UCSD-AML1 (cell line): Measurements from ENCODE around the gene ARHGAP26.

Source experiments
- DNase-seq: peaks from one replicate; lab custom pipeline; 2025; ENCODE audit not compliant: unreplicated experiment; lab: John Stamatoyannopoulos, UW

ARHGAP26 gene

DNA sequence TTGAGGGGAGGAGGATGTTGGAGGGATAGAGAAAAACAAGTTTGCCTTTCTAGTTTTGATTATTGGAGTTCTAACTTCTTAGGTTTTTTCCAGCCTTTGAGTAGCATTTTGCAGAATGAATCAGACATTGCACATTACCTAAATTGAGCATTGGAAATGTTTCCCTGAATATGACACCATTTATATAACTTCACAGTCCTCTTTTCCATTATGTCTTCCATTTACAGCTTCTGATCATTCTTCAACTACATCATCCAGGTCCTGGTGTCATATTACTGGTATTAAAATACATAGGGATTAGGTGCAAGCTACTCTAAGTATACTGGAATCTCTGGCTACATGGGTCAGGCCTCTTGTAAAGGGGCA, 286.1 kb downstream of the ARHGAP26 start:
- DNase-seq = no peak

DNA sequence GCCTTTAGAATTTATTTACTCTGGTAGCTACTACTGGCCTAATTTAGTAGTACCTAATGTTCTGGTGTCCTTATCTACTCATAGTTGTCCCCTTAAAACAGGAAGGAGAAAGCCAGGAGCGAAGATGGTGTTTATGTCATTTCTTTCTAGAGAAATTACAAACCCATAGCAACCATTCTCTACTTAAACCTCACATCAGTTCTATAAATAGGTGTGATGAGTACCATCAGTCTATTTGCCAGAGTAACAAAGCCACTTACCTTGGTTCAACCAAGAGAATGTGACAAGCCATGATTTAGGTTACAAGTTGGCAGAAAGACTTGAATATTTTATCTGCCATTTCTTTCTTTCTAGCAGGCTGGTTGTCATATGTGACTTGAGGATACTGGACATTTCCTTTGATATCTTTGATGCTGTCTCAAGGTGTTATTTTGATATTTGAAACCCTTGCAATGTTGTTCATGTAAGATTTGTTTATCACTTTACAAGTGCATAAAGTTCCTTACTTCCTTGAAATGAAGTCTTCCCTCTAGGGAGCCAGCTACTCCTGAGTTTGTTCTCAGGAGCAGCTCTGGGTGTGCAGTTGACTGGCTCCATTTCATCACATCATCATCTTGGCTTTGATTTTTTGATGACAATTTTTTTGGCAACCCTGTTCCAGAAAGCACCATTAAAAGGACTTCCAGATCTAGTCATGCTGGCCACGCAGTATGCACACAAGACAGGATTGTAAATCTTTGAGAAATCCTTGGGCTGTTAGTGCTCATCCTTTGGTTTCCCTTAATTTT, 286.8 kb downstream of the ARHGAP26 start:
- DNase-seq = no peak

DNA sequence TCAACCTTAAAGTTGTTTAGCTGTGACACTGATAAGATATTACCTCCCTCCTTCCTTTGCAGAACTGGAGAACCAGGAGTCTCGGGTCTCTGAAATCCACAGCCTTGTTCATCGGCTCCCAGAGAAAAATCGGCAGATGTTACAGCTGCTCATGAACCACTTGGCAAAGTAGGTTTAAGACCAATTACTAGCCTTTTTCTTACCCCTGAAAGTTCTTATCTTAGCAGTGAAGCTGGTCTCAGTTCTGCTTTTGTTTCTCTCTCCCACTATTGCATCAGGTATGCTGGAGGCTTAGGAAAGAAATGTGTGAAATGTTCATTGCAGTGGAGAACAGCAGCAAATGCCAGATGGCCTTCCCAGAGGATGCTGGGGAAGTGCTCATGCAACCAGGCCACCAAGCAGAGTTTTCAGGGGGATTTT, 287.4 kb downstream of the ARHGAP26 start:
- DNase-seq = no peak

DNA sequence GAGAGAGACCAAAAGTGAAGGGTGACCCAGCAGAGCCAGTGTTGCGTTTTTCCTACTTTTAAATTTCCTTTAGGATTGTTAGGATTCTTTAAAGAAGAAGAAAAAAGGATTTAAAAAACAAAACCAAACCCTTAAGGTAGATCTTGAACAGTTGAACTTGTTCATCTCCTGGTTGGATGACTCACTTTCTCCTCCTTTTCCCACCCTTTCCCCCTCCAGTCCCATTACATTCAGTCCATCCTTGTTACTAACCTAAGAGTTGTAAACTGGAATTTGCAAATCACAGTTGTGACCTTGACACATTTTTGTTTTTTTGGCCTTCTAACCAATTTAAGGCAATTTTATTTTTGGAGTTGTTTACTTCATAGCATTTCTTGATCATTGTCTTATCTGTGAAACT, 289.2 kb downstream of the ARHGAP26 start:
- DNase-seq = no peak

DNA sequence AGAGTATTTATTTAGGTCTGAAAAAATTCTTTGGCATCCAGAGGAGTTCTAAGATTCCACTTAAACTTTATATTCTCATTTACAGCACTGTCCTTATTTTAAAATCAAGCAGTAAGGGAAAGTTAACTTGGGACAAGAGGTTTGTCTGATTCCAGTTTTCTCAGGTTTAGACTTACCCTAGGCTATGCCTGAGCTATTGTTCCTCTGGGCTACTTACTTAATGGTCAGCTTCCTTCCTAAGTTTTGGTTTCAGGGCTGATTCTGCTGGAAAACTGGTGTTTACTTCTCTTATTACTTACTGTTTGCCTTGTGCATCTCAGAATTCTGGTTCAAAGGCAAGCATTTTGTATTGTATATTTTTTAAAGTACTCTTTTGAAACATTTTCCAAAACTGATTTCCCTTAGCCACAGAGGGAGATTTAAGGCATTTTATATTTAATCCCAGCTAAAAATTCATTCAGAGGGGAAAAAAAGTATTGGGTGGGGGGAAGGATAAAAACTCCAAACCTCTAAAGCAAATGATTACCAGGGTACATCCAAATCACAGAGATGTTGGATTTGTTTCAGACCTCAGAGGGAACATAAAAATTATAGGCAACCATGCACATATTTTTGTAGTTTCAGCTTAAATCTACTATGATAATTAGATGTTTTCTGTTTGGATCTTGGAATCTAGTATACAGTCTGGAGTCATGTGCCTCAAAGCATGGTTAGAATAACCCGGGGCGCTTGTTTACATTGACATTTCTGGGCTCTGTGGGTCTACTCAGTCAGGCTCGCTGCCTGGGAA, 290.0 kb downstream of the ARHGAP26 start:
- no peak for DNase-seq

DNA sequence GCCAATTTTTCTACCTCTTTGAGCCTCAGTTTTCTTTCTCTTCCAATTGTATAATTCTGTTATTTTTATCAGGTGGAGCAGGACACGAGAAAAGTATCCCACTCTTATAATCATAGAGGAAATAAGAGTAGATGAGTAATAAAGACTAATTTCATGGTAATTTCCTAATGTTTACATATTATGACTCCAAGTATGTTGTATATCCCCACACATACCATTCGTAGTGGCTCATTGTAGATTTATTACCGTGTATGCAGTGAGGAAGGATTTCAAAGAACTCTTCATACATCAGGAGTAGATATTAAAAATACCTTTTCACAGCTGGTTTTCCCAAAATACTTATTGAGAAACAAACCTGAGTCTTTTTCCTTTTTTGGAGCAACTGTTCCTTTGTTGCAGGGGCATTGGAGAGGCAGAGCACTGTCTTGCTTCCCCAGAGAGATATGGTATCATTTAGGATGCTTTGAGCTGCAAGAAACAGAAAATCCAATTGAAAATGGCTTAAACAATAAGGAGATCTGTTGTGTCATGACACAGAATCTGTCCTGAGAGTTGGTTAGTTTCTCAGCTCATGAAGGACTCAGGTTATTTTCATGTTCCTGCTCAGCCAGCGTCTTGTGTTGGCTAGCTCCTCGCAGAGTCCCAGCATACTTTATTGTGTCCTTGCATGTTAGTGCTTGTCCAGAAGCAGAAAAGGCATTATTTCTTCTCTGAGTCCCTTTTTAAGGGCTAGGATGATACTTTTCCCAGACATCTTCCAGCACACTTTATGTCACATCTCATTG, 291.2 kb downstream of the ARHGAP26 start:
- DNase-seq = no peak

DNA sequence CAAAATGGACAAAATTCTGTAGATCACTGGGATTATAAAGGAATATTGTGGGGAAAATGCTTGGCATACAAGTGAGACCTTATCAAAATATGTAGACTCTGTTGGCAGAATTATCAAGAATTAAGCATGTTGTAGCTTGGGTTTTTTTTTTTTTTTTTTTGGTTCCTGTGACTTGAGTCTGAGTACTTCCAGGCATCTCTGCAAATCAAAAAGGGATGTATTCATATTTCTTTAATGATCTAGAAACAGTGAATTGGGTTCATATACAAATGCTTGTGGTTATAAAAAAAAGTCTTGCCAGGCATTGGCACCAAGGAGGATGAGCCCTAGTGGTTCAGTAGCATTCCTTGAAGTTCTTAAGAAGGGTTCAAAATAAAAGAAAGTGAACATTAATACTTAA, 292.2 kb downstream of the ARHGAP26 start:
- no peak for DNase-seq

DNA sequence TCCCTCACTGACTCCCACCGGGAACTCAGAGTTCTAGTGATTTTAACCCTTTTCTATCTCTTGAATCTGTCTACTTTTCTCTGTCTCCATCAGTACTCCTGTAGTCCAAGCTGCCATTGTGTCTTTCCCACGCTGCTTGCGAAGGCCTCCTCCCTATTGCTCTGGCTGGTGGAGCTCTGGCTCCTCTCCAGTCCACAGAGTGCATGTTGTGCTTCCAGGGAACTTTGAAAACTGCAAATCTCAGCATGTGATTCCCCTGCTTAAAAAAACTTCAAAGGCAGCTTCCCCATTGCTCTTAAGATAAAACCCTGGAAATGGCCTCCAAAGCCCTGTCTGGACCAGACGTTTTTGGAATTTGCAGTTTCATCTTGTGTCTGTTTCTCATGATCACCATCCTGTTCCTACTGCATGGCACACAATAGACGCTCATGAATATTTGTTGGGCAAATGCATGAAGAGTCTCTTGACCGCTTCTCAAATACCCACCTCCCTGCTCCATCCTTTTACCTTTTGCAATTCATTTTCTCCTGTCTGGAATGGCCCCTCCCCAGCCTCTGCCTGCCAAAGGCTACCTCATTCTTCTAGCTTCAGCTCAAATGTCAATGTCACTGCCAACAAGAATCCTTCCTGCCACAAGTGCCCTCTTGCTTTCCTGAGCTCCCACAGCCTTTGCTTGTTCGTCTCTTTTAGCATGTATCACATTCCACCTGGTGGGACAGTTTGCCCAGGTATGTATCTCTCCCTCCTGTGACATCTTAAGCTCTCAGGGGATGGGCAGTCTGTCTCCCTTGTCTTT, 293.2 kb downstream of the ARHGAP26 start:
- no peak for DNase-seq

DNA sequence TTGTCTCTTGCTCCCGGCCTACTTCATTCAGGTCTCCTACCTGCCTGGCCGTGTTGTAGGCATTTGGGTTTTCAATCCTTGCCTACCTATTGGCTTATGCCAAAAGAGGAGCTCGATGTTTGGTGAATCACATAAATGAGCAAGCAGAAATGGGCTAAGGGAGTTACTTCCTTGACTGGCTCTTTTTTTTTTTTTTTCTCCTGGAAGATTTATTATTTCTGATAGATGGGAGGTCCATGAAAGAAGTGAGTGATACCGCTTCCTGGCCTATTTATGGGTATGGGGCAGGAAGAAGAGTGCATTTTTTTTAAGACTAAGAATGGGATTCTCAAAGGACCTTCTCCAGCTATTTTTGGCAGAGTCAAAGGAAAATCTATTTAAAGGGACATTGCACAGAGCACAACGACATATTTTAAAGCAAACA, 294.1 kb downstream of the ARHGAP26 start:
- no peak for DNase-seq

DNA sequence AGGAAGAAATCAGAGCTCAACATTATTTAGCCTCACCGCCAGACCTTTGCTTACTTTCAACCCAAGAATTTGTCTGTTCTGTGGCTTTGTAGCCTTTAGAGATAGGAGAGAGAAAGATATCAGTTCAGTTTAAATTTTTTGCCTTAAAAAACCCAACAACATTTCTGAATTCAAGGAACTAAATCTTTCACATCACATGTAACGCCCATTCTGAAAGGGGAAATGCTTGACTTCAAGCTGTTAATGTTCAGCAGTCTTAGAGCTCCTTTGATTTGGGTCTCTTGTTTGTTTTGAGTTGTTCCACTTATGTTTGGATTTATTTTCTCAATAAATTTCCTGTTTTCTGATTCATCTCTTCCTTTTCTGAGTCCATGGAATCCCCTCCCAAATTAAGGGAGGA, 294.5 kb downstream of the ARHGAP26 start:
- no peak for DNase-seq

DNA sequence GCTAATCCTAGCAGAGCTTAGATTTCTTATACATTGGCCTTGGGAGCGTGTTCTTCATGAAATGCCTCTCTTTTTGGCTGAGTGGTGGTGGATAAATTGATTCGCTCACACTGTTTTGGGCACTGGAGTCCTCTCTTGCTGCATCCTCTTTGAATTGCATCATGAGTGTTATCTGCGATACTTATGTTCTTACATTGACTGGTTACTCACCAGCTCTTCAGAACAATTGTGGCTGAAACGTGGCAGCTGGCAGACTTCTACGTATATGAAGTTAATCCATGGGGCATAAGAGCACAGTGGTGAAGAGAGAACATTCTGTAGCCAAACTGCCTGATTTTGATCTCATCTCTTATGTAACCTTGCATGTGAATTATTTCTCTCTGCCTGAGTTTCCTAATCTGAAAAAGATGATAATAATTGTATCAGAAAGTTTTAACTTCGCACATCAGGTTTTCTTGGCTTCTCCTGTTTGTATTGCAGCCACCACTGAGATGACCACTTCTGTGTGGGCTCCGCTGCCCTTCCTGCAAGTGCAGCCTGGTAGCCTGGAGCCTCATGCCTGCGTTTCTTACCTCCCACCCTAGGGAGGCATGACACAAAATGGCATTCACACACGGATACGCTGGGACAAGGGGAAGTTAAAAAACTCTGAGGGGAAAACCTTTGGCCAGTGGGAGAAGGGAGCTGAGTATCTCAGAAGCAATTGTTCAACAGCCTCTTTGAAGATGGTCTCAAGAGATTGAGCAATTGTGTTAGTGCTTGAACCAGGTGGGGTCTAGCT, 295.2 kb downstream of the ARHGAP26 start:
- no peak for DNase-seq

DNA sequence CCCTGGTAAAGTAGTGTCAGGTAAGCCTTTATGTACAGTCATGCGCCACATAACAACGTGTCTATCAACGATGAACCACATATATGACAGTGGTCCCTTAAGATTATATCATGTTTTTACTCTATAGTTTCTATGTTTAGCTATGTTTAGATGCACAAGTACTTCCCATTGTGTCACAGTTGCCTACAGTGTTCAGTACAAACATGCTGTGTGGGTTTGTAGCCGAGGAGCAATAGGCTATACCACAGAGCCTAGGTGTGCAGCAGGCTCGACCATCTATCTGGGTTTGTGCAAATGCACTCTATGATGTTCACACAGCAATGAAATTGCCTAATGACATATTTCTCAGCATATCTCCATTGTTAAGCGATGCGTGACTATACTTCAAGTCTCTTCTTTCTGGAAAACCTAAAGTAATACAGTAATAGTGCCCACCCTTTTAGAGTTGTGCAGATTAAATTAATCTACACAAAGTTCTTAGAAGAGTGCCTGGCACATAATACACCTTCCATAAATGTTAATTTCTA, 295.9 kb downstream of the ARHGAP26 start:
- no peak for DNase-seq

DNA sequence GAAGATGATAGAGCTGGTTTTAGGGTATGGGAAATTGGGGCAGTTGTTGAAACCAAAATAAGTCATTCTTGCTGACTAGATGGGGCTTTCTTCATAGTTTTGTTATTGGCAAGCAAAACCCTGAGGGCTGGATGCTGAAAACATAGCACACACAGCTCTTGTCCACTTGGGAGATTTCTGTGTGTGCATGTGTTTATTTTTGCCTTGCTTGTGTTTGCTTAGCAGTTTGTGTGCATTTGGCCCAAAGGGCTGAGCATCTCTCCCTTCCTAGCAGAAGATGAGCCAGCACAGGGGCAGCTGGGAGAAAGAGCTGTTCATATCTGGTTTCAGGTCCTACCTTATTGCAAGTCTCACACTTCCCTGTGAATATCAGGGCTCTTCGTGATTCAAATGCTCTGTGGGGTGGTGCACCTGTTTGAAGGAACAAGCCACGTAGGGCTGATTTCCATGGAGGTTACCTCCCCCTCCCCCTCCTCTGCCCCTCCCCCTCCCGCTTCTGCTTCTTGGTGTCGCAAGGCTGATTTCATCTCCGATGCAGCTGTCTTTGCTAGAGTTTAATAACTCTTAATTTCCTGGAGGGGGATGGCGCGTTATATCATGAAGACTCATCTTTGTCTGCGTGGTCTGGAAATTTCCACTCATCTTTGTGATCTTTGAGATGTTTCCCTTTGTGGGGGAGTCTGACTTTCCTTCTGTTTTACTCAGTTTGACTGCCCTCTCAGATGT, 296.5 kb downstream of the ARHGAP26 start:
- DNase-seq = no peak

DNA sequence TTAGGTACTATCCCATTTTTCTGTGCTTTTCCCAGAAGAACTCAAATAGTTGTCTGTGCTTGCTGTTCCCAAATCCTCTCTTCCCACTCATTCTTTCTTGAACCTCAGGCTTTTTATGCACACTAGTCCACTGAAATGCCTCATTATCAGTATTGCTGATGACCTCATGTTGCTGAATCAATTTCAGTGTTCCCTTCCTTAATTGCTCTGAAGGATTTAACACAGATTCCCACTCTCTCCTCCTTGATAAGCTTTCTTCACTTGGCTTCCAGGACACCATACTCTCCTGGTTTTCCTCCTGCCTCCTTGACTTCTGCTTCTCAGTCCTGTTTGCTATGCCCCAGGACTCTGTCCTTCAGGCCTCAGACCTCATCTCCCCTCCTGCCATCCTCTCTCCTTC, 298.5 kb downstream of the ARHGAP26 start:
- no peak for DNase-seq

DNA sequence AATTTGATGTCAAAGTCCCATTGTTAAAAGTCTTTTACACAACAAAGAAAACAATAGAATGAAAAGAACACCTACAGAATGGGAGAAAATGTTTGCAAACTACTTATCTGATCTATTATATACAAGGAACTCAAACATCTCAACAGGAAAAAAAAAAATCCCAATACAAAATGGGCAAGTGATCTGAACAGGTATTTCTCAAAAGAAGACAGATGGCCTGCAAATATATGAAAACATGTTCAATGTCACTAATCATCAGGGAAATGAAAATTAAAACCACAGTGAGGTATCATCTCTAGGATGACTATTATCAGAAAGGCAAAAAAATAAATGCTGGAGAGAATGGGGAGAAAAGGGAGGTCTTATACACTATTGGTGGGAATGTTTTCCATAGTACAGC, 301.8 kb downstream of the ARHGAP26 start:
- no peak for DNase-seq

DNA sequence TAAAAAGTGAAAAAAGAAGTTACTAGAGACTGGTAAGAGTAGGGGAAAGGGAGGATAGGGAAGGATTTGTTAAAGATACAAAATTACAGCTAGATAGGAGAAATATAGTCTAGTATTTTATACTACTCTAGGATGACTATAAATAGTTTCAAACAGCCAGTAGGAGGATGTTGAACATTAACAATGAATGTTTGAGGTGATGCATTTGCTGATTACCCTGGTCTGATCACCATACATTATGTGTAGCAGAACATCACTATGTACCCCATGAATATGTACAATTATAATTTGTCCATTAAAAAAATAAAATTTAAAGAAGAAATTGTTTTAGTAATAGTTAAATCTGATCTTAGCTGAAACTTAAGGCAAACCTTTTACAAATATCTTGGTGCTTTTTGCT, 302.6 kb downstream of the ARHGAP26 start:
- DNase-seq = no peak

DNA sequence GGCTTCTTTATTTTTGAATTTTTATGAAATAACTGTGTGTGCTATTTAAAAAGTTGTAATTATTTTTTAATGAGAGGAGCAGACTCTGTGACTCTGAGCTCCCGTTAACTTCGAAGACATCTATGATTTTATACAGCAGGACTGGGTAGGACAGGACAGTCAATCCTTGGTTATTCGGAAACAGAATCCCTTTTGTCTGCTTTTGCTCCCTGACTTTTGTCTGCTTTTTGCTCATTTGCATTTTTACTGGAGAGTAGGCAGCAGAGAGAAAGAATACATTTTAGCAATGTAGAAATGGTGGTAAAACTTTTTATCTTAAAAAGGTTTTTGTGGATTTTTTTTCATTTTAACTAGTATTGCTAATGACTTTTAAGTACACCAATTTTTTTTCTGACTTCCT, 303.6 kb downstream of the ARHGAP26 start:
- DNase-seq = no peak

DNA sequence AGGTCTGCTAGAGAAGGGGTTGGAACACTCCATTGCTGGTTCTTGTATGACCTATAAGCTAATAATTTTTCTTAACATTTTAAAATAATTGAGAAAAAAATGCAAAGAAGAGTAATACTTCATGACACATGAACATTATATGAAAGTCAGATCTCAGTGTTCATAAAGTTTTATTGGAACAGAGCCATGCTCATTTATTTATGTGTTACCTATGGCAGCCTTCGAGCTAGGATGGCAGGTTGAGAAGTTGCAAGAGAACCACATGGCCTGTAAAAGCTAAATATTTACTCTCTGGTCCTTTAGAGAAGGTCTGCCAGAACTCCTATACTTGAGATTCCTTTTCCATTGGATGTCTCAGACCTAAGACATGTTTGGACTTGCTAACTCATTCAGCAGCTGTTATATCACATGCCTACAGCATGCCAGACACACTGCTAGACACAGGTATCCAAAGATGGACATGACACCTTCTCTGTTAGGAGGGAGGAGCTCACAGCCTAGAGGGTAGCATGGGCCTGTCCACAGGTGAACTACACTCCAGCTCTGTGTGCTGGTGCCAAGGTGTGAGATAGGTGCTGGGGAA, 304.3 kb downstream of the ARHGAP26 start:
- no peak for DNase-seq

DNA sequence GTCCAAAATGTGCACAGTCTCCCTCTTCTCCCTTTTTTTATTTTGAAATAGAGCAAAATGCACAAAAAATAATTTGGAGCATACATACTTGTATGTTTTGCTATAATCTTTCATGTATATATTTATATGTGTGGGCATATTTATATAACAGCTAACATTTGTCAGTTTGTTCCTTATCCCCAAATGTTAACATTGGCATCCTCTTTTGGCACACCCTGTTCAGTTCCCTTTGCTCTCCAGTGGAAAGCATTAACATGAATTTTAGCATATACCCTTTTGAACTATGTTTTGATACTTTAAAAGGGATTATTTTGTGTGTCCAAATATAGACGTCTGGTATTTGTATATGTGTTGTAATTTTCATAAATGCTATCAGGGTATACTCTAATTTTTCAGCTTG, 306.2 kb downstream of the ARHGAP26 start:
- DNase-seq = no peak
